Keratinocyte (primary cell): Measurements from ENCODE around the gene ZNF396.

ENCODE experiments used
- EZH2 ChIP-seq: IDR thresholded peaks from one replicate; pipeline ENCODE4 v1.6.1; 2012; ENCODE audit warnings: inconsistent platforms, mild to moderate bottlenecking, low read length, moderate library complexity
- TF ChIP-seq, protein P1 (sequence below), 3 experiments: IDR thresholded peaks in 1 of 3; conservative IDR thresholded peaks in 1 of 3; optimal IDR thresholded peaks in 1 of 3; 2 replicates in 2 of 3; 3 replicates in 1 of 3; pipeline versions ENCODE3 to v1.5.1; 2011; ENCODE audit warnings: low read length in 3 of 3, mild to moderate bottlenecking in 3 of 3, moderate library complexity in 2 of 3, control low read depth in 1 of 3, inconsistent platforms in 1 of 3; ENCODE audit not compliant: insufficient read depth in 2 of 3; ENCODE audit errors: extremely low read depth in 1 of 3

DNA sequence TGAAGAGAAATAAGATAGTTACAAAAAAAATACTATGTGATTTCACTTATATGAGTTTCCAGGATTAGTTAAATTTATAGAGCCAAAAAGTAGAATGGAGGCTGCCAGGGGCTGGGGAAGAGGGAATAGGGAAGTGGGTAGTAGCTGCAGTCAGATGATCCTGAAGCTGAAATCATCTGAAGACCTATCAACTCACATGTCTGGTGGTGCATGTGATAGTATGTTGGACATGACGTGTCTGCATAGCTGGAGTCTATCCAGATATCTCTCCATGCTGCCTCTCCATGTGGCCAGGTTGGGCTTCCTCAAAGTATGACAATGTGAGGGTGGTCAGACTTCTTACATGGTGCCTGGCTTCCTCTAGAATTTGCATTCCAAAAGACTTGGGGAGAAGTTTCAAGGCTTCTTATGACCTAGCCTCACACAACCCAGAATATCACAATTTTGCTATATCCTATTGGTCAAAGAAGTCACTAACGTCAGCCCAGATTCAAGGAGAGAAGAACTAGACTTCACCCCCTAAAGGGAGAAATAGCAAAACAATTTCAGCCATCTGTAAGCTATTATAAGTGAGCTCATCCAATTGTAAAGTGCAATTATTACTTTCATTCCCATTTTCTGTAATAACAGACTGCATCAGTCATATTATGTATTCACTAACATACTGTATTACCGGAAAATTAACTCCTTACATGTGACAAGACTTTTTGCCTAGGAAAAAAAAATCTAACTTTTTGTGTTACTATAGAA lies 14.0 kb upstream of the ZNF396 start:
- TF ChIP-seq, protein P1, sequence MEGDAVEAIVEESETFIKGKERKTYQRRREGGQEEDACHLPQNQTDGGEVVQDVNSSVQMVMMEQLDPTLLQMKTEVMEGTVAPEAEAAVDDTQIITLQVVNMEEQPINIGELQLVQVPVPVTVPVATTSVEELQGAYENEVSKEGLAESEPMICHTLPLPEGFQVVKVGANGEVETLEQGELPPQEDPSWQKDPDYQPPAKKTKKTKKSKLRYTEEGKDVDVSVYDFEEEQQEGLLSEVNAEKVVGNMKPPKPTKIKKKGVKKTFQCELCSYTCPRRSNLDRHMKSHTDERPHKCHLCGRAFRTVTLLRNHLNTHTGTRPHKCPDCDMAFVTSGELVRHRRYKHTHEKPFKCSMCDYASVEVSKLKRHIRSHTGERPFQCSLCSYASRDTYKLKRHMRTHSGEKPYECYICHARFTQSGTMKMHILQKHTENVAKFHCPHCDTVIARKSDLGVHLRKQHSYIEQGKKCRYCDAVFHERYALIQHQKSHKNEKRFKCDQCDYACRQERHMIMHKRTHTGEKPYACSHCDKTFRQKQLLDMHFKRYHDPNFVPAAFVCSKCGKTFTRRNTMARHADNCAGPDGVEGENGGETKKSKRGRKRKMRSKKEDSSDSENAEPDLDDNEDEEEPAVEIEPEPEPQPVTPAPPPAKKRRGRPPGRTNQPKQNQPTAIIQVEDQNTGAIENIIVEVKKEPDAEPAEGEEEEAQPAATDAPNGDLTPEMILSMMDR (optimal IDR thresholded peaks at IDR 0.05 in 1 of 3, IDR thresholded peaks at IDR 0.05 in 1 of 3, conservative IDR thresholded peaks at IDR 0.05 in 1 of 3; ENCODE audit: extremely low read depth in 1 of 3, insufficient read depth in 2 of 3, low read length in 3 of 3), result no peak
- no peak for TF ChIP-seq EZH2
